HL-60 (cell line): ENCODE measurements around the gene COL5A3.

ENCODE experiments used
- DNase-seq, 2 experiments: peaks; one replicate each; pipeline ENCODE4 v3.0.0-alpha.2; 2010 to 2020; ENCODE audit warnings: low read depth in 1 of 2, low spot score in 1 of 2
- H3K27ac ChIP-seq: fragments of 250-450 bp; sonication (Bioruptor Pico); replicated peaks from 2 replicates; pipeline ENCODE4 v1.5.1; 2020; ENCODE audit warnings: mild to moderate bottlenecking, moderate library complexity
- H3K27me3 ChIP-seq: fragments of 250-450 bp; sonication (Bioruptor Pico); 2 replicates; pipeline ENCODE4 v1.5.1; 2021; ENCODE audit warnings: mild to moderate bottlenecking, moderate library complexity; ENCODE audit not compliant: insufficient read depth, poor library complexity, severe bottlenecking
- H3K4me3 ChIP-seq: replicated peaks from 2 replicates; pipeline ENCODE4 v1.5.1; 2011; ENCODE audit warnings: mild to moderate bottlenecking, control low read depth, low read length; ENCODE audit not compliant: insufficient read depth
- CTCF ChIP-seq: IDR thresholded peaks from one replicate; pipeline ENCODE4 v1.5.1; 2011; ENCODE audit warnings: low read length, control low read depth, inconsistent platforms; ENCODE audit not compliant: insufficient read depth
- GABPA ChIP-seq: IDR thresholded peaks from 2 replicates; pipeline ENCODE4 v1.6.1; 2012; ENCODE audit warnings: low read depth
- POLR2AphosphoS5 ChIP-seq: IDR thresholded peaks from 2 replicates; pipeline ENCODE4 v1.6.1; 2012; ENCODE audit warnings: low read depth
- SPI1 ChIP-seq: IDR thresholded peaks from 2 replicates; pipeline ENCODE4 v1.6.1; 2012; ENCODE audit warnings: low read depth, mild to moderate bottlenecking, borderline replicate concordance
- TF ChIP-seq, protein P1 (sequence below): IDR thresholded peaks from 2 replicates; pipeline ENCODE4 v1.6.1; 2012; ENCODE audit warnings: low read depth; ENCODE audit not compliant: insufficient replicate concordance

COL5A3 gene

DNA sequence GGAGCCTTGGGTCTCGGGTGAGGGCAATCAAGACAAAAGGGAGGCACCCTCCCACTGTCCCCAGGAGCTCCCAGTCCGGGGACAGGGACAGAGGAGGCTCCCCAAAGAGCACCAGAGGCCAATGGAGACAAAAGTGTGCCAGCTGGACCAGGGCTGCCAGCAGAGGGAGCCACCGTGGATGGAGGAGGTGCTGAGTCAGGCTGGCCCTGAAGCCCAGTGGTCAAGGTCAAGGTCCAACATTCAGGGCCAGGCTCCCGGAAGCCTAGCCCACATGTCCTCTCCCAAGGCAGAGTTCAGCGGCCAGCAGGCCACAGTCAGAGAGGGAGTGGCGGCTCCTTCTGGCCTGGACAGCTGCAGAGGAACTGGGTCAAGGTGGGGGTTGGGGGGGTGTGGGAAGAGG is 8.4 kb downstream of the COL5A3 start:
- Histone ChIP-seq H3K27me3 (no peaks in the 10 kb centered on the region), H3K4me3 (no peak overlapping the region), H3K27ac (no peak overlapping the region)
- TF ChIP-seq CTCF (peak; percentile 2), GABPA (no peak), SPI1 (no peak)
- DNase-seq = no peak

GRCh38 chr19:10000171-10000826 is 10.0 kb downstream of the COL5A3 start:
- Histone ChIP-seq H3K27me3 (no peaks in the 10 kb centered on the region), H3K27ac (no peak overlapping the region), H3K4me3 (no peak overlapping the region)
- DNase-seq = peak; percentile 16 to 51
- TF ChIP-seq POLR2AphosphoS5 = no peak
- peak; percentile 65 for TF ChIP-seq CTCF

- TF ChIP-seq, protein P1, sequence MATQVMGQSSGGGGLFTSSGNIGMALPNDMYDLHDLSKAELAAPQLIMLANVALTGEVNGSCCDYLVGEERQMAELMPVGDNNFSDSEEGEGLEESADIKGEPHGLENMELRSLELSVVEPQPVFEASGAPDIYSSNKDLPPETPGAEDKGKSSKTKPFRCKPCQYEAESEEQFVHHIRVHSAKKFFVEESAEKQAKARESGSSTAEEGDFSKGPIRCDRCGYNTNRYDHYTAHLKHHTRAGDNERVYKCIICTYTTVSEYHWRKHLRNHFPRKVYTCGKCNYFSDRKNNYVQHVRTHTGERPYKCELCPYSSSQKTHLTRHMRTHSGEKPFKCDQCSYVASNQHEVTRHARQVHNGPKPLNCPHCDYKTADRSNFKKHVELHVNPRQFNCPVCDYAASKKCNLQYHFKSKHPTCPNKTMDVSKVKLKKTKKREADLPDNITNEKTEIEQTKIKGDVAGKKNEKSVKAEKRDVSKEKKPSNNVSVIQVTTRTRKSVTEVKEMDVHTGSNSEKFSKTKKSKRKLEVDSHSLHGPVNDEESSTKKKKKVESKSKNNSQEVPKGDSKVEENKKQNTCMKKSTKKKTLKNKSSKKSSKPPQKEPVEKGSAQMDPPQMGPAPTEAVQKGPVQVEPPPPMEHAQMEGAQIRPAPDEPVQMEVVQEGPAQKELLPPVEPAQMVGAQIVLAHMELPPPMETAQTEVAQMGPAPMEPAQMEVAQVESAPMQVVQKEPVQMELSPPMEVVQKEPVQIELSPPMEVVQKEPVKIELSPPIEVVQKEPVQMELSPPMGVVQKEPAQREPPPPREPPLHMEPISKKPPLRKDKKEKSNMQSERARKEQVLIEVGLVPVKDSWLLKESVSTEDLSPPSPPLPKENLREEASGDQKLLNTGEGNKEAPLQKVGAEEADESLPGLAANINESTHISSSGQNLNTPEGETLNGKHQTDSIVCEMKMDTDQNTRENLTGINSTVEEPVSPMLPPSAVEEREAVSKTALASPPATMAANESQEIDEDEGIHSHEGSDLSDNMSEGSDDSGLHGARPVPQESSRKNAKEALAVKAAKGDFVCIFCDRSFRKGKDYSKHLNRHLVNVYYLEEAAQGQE = no peak
- TF ChIP-seq CTCF = no peak
- TF ChIP-seq GABPA = no peak
- TF ChIP-seq POLR2AphosphoS5 = no peak
- no peak for TF ChIP-seq SPI1
- no peak for DNase-seq
- Histone ChIP-seq H3K27ac (no peak overlapping the region), H3K4me3 (no peak overlapping the region), H3K27me3 (no peaks in the 10 kb centered on the region)
Observed at GRCh38 chr19:9996541-9996940, 13.8 kb downstream of the COL5A3 start.

GRCh38 chr19:9995999-9996398 is 14.3 kb downstream of the COL5A3 start:
- H3K27me3 ChIP-seq = no peaks in the 10 kb centered on the region
- no peak for DNase-seq
- TF ChIP-seq, protein P1 = no peak
- TF ChIP-seq POLR2AphosphoS5 (no peak), CTCF (no peak), SPI1 (no peak), GABPA (no peak)
- H3K27ac ChIP-seq = no peak overlapping the region
- H3K4me3 ChIP-seq = no peak overlapping the region
